T-helper 9 cell (primary cell): ENCODE measurements around the gene ASF1B.

Experiments
- DNase-seq: peaks from one replicate; pipeline ENCODE4 v3.0.0-alpha.2; 2020

Gene ASF1B

GRCh38 chr19:14106840-14107239 is 29.5 kb downstream of the ASF1B start:
- DNase-seq = no peak

- DNase-seq = no peak
These were observed 30.7 kb downstream of the ASF1B start for GRCh38 chr19:14105680-14106079.

- no peak for DNase-seq
These were observed 33.1 kb downstream of the ASF1B start for GRCh38 chr19:14103310-14103709.

- DNase-seq = no peak
These were observed 33.6 kb downstream of the ASF1B start for GRCh38 chr19:14102756-14103155.

GRCh38 chr19:14102102-14102696 is 34.2 kb downstream of the ASF1B start:
- DNase-seq = no peak

- no peak for DNase-seq
These were observed 35.3 kb downstream of the ASF1B start for GRCh38 chr19:14101003-14101545.

- no peak for DNase-seq
These were observed 38.7 kb downstream of the ASF1B start for GRCh38 chr19:14097532-14098151.

GRCh38 chr19:14096272-14096992 is 40.0 kb downstream of the ASF1B start:
- no peak for DNase-seq

GRCh38 chr19:14094854-14095253 is 41.5 kb downstream of the ASF1B start:
- no peak for DNase-seq

- DNase-seq = no peak
These were observed 43.1 kb downstream of the ASF1B start for GRCh38 chr19:14093117-14093823.

- no peak for DNase-seq
These were observed 44.5 kb downstream of the ASF1B start for GRCh38 chr19:14091813-14092462.

- peak; percentile 40 for DNase-seq
These were observed 45.1 kb downstream of the ASF1B start for GRCh38 chr19:14091081-14091812.

GRCh38 chr19:14090509-14091080 is 45.8 kb downstream of the ASF1B start, which contains the start of gene SAMD1:
TSS of gene SAMD1 (minus strand) at chr19:14090751.
- DNase-seq = peak; percentile 83

- DNase-seq = peak; percentile 41
These were observed 46.5 kb downstream of the ASF1B start for GRCh38 chr19:14089662-14090508.

- DNase-seq = no peak
These were observed 47.1 kb downstream of the ASF1B start for GRCh38 chr19:14089412-14089661.

GRCh38 chr19:14088634-14089411 is 47.6 kb downstream of the ASF1B start:
- DNase-seq = no peak

- no peak for DNase-seq
These were observed 50.3 kb downstream of the ASF1B start for GRCh38 chr19:14086098-14086497.

- no peak for DNase-seq
These were observed 50.9 kb downstream of the ASF1B start, which contains the start of gene C19orf67 for GRCh38 chr19:14085309-14085995. TSS of gene C19orf67 (minus strand) at chr19:14085783. CDS start at chr19:14085627, 156 bp downstream.

- no peak for DNase-seq
These were observed 53.8 kb downstream of the ASF1B start for GRCh38 chr19:14082675-14082960.
